Trophoblast cell (in vitro differentiated cells and primary cell): ENCODE measurements around the gene TLNRD1.
A peak's percentile ranks its signal among the peaks of the same experiment; 100 is the strongest.
"Not testable (repeated sequence)": the region's sequence is repeated elsewhere in the genome, so short reads cannot be mapped to it uniquely, and the experiment has no call there.

ENCODE experiments used
- DNase-seq, 2 donors: peaks; one replicate each; pipeline ENCODE4 v3.0.0-alpha.2; 2016
- H2AFZ ChIP-seq: 2 replicates; pipeline ENCODE4 v1.6.1; 2013; ENCODE audit warnings: low read length, moderate library complexity, mild to moderate bottlenecking; ENCODE audit not compliant: insufficient read depth, poor library complexity
- H2AK5ac ChIP-seq: 2 replicates; pipeline ENCODE4 v1.6.1; 2013; ENCODE audit warnings: mild to moderate bottlenecking, low read length
- H2BK120ac ChIP-seq: 2 replicates; pipeline ENCODE4 v1.6.1; 2013; ENCODE audit warnings: low read length, mild to moderate bottlenecking, moderate library complexity; ENCODE audit not compliant: insufficient read depth, poor library complexity
- H2BK12ac ChIP-seq: 2 replicates; pipeline ENCODE4 v1.6.1; 2013; ENCODE audit warnings: mild to moderate bottlenecking, low read length, moderate library complexity
- H2BK5ac ChIP-seq: 2 replicates; pipeline ENCODE4 v1.6.1; 2013; ENCODE audit warnings: low read length, low read depth, moderate library complexity, mild to moderate bottlenecking; ENCODE audit not compliant: poor library complexity
- H3K14ac ChIP-seq: 2 replicates; pipeline ENCODE4 v1.6.1; 2013; ENCODE audit warnings: mild to moderate bottlenecking, low read length
- H3K18ac ChIP-seq: 2 replicates; pipeline ENCODE4 v1.6.1; 2013; ENCODE audit warnings: mild to moderate bottlenecking, low read length
- H3K23ac ChIP-seq: 2 replicates; pipeline ENCODE4 v1.6.1; 2013; ENCODE audit warnings: low read length
- H3K27ac ChIP-seq: 2 replicates; pipeline ENCODE4 v1.5.1; 2013; ENCODE audit warnings: low read depth, mild to moderate bottlenecking, inconsistent platforms, low read length, moderate library complexity
- H3K27me3 ChIP-seq: 2 replicates; pipeline ENCODE4 v1.6.1; 2013; ENCODE audit warnings: inconsistent platforms, mild to moderate bottlenecking, low read length, moderate library complexity; ENCODE audit not compliant: insufficient read depth
- H3K36me3 ChIP-seq, 2 experiments: 1 replicate in 1 of 2; 2 replicates in 1 of 2; pipeline ENCODE4 v1.6.1; 2013; ENCODE audit warnings: low read length in 2 of 2, mild to moderate bottlenecking in 2 of 2, moderate library complexity in 1 of 2; ENCODE audit not compliant: insufficient read depth in 2 of 2, control insufficient read depth in 1 of 2
- H3K4ac ChIP-seq: 2 replicates; pipeline ENCODE4 v1.6.1; 2013; ENCODE audit warnings: low read depth, mild to moderate bottlenecking, low read length, moderate library complexity
- H3K4me1 ChIP-seq, 2 experiments: 1 replicate in 1 of 2; 2 replicates in 1 of 2; pipeline ENCODE4 v1.6.1; 2013; ENCODE audit warnings: low read length in 2 of 2, mild to moderate bottlenecking in 2 of 2, moderate library complexity in 1 of 2; ENCODE audit not compliant: insufficient read depth in 2 of 2, control insufficient read depth in 1 of 2
- H3K4me2 ChIP-seq: 2 replicates; pipeline ENCODE4 v1.6.1; 2013; ENCODE audit warnings: inconsistent platforms, mild to moderate bottlenecking, low read length, moderate library complexity
- H3K4me3 ChIP-seq: 2 replicates; pipeline ENCODE4 v1.5.1; 2013; ENCODE audit warnings: mild to moderate bottlenecking, low read depth, low read length, inconsistent platforms
- H3K79me1 ChIP-seq: one replicate; pipeline ENCODE4 v1.6.1; 2013; ENCODE audit warnings: low read length
- H3K79me2 ChIP-seq: 2 replicates; pipeline ENCODE4 v1.6.1; 2013; ENCODE audit warnings: low read length, mild to moderate bottlenecking; ENCODE audit not compliant: control insufficient read depth, insufficient read depth, poor library complexity
- H3K9ac ChIP-seq: 2 replicates; pipeline ENCODE4 v1.6.1; 2013; ENCODE audit warnings: mild to moderate bottlenecking, low read length
- H3K9me3 ChIP-seq: 2 replicates; pipeline ENCODE4 v1.6.1; 2013; ENCODE audit warnings: low read depth, mild to moderate bottlenecking, control low read depth, inconsistent platforms, low read length; ENCODE audit not compliant: insufficient read depth
- H4K12ac ChIP-seq: 2 replicates; pipeline ENCODE4 v1.6.1; 2013; ENCODE audit warnings: low read depth, mild to moderate bottlenecking, low read length, moderate library complexity
- H4K8ac ChIP-seq: 2 replicates; pipeline ENCODE4 v1.6.1; 2013; ENCODE audit warnings: low read depth, mild to moderate bottlenecking, low read length, moderate library complexity
- H4K91ac ChIP-seq: one replicate; pipeline ENCODE4 v1.6.1; 2013; ENCODE audit warnings: low read depth, mild to moderate bottlenecking, low read length, moderate library complexity
- WGBS: extraction: QIAGEN DNeasy Blood & Tissue Kit; methylation state at CpG from one replicate; pipeline ENCODE4 v1.1.7; 2013; ENCODE audit warnings: missing lambda C conversion rate; ENCODE audit not compliant: insufficient read length, insufficient coverage; ENCODE audit errors: extremely low coverage; 5-methylcytosine and 5-hydroxymethylcytosine counted together

Gene TLNRD1

GRCh38 chr15:80965454-80965853 is 35.3 kb upstream of the TLNRD1 start:
- not testable (repeated sequence) for H3K4ac ChIP-seq, H2AFZ ChIP-seq, H3K27ac ChIP-seq, H3K18ac ChIP-seq, H3K79me2 ChIP-seq, H4K12ac ChIP-seq, H3K9me3 ChIP-seq, DNase-seq, H3K9ac ChIP-seq, H3K4me2 ChIP-seq, H2AK5ac ChIP-seq, H3K14ac ChIP-seq, H2BK12ac ChIP-seq, H3K23ac ChIP-seq, H4K91ac ChIP-seq, H3K79me1 ChIP-seq, H2BK120ac ChIP-seq, H3K27me3 ChIP-seq, H4K8ac ChIP-seq, H3K4me3 ChIP-seq, H2BK5ac ChIP-seq, H3K36me3 ChIP-seq
- peaks cover 12 to 16% of the 10 kb centered on the region in 2 experiments for H3K4me1 ChIP-seq

- Histone ChIP-seq H2AFZ (no peak overlapping the region), H3K18ac (peak overlapping the region; percentile 29), H2AK5ac (peak overlapping the region; percentile 45), H4K91ac (peak overlapping the region; percentile 50), H4K8ac (no peak overlapping the region), H2BK120ac (peak overlapping the region; percentile 10), H3K36me3 (peaks cover 2 to 6% of the 10 kb centered on the region in 2 experiments), H2BK12ac (peak overlapping the region; percentile 19), H3K4me2 (no peak overlapping the region), H3K9ac (no peak overlapping the region), H3K4me1 (peaks cover 16 to 21% of the 10 kb centered on the region in 2 experiments), H3K4me3 (no peak overlapping the region), H3K79me2 (no peaks in the 10 kb centered on the region), H3K79me1 (peaks cover 9% of the 10 kb centered on the region), H3K14ac (no peak overlapping the region), H3K27ac (peak overlapping the region; percentile 4), H4K12ac (no peak overlapping the region), H3K23ac (no peak overlapping the region), H3K9me3 (no peaks in the 10 kb centered on the region), H3K4ac (no peak overlapping the region), H2BK5ac (no peak overlapping the region), H3K27me3 (no peaks in the 10 kb centered on the region)
- WGBS = no CpG with 5 or more reads among the region's 8 CpGs
- DNase-seq = no peak
Measured at GRCh38 chr15:80966431-80967197, 34.1 kb upstream of the TLNRD1 start.

- H3K14ac ChIP-seq = no peak overlapping the region
- H3K4me1 ChIP-seq = peaks cover 16 to 21% of the 10 kb centered on the region in 2 experiments
- H3K79me1 ChIP-seq = peaks cover 9% of the 10 kb centered on the region
- H2AFZ ChIP-seq = no peak overlapping the region
- peak; percentile 80 to 88 for DNase-seq
- H3K27me3 ChIP-seq = no peaks in the 10 kb centered on the region
- no peaks in the 10 kb centered on the region for H3K79me2 ChIP-seq
- peaks cover 2 to 8% of the 10 kb centered on the region in 2 experiments for H3K36me3 ChIP-seq
- H3K4ac ChIP-seq = no peak overlapping the region
- no peak overlapping the region for H3K23ac ChIP-seq
- H4K91ac ChIP-seq = no peak overlapping the region
- peak overlapping the region; percentile 85 for H3K27ac ChIP-seq
- no CpG with 5 or more reads among the region's 3 CpGs for WGBS
- H4K8ac ChIP-seq = no peak overlapping the region
- no peak overlapping the region for H4K12ac ChIP-seq
- no peak overlapping the region for H2BK120ac ChIP-seq
- H2AK5ac ChIP-seq = no peak overlapping the region
- H3K9me3 ChIP-seq = no peaks in the 10 kb centered on the region
- no peak overlapping the region for H3K9ac ChIP-seq
- no peak overlapping the region for H2BK5ac ChIP-seq
- H3K4me2 ChIP-seq = peak overlapping the region; percentile 38
- H3K4me3 ChIP-seq = no peak overlapping the region
- H3K18ac ChIP-seq = no peak overlapping the region
- no peak overlapping the region for H2BK12ac ChIP-seq
Measured at GRCh38 chr15:80967451-80967850, 33.3 kb upstream of the TLNRD1 start.

GRCh38 chr15:80967991-80968510 is 32.7 kb upstream of the TLNRD1 start:
- Histone ChIP-seq H3K4me3 (no peak overlapping the region), H3K27ac (peak overlapping the region; percentile 85), H3K79me1 (peaks cover 9% of the 10 kb centered on the region), H4K12ac (no peak overlapping the region), H3K4me1 (peaks cover 16 to 21% of the 10 kb centered on the region in 2 experiments), H3K79me2 (no peaks in the 10 kb centered on the region), H3K4me2 (peak overlapping the region; percentile 32), H2BK5ac (peak overlapping the region; percentile 32), H2BK120ac (peak overlapping the region; percentile 75), H2BK12ac (peak overlapping the region; percentile 46), H3K14ac (peak overlapping the region; percentile 35), H3K9ac (no peak overlapping the region), H3K9me3 (no peaks in the 10 kb centered on the region), H4K91ac (peak overlapping the region; percentile 58), H3K4ac (no peak overlapping the region), H3K18ac (peak overlapping the region; percentile 28), H2AFZ (no peak overlapping the region), H2AK5ac (peak overlapping the region; percentile 3), H3K23ac (no peak overlapping the region), H4K8ac (peak overlapping the region; percentile 25), H3K36me3 (peaks cover 2 to 8% of the 10 kb centered on the region in 2 experiments), H3K27me3 (no peaks in the 10 kb centered on the region)
- no peak for DNase-seq
- whole genome bisulfite sequencing = no CpG with 5 or more reads among the region's 4 CpGs
